ENCODE data around the gene CCDC6. TPM values are rescaled to one million over a fixed set of nuclear protein-coding genes. Genes with fewer than 3 reads are reported as not detected.

The CCDC6 gene
- total RNA-seq, 1 experiment from 2014 or later = 58.4 TPM

DNA sequence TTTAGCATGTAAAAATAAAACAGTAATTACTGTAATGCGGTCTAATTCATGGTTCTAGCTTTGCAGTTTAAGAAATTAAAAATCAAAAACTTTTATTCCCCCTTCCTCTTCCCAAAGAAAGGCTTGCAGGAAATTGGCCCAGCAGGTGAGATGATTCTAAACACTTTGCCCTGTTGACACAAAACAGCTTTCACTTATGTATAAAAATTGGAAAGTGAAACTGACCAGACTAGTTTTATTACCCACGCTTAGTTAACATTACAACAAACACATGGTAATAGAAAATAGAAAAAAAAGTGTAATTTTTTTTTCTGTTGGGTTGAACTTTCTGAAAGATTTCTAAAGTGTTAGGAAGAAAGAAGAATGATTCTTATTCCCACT is 1.2 kb upstream of the CCDC6 start:
- Histone ChIP-seq H3K14ac (ENCODE audit: insufficient read depth, low read length) (no peak overlapping the region), H3K27ac (ENCODE audit: insufficient read length, low read depth, low read length) (peak overlapping the region; percentile 99), H2BK5ac (ENCODE audit: insufficient read length, low read length) (no peak overlapping the region), H3K9me3 (ENCODE audit: control insufficient read depth, low read depth, low read length) (no peaks in the 10 kb centered on the region), H2BK12ac (ENCODE audit: insufficient read length, low read depth, low read length) (no peak overlapping the region), H3K4me1 (ENCODE audit: insufficient read depth, low read length) (peaks cover 5% of the 10 kb centered on the region; the same call in 1 of the 2 replicates), H2AFZ (ENCODE audit: low read length) (no peak overlapping the region), H2AK5ac (ENCODE audit: insufficient read length, low read length) (no peak overlapping the region), H4K20me1 (ENCODE audit: control insufficient read depth, insufficient read depth, insufficient read length) (no peaks in the 10 kb centered on the region), H3K18ac (ENCODE audit: insufficient read length, low read depth, low read length) (peak overlapping the region; percentile 47), H4K8ac (replicated peaks; ENCODE audit: insufficient read length, low read depth, low read length) (no peak overlapping the region), H3K56ac (ENCODE audit: insufficient read length, low read depth, low read length) (no peak overlapping the region), H2BK15ac (ENCODE audit: low read depth, low read length) (no peak overlapping the region), H3K79me2 (ENCODE audit: insufficient read depth, low read length) (peaks cover 33% of the 10 kb centered on the region), H2BK120ac (ENCODE audit: low read depth, low read length, poor library complexity, severe bottlenecking) (no peak overlapping the region), H3K4me2 (ENCODE audit: insufficient read depth, insufficient read length, low read length) (peak overlapping the region; percentile 76), H3K23ac (ENCODE audit: insufficient read length, low read depth, low read length) (no peak overlapping the region), H3K9ac (ENCODE audit: extremely low read depth, insufficient read length, low read length) (peak overlapping the region; percentile 72), H2BK20ac (ENCODE audit: low read depth, low read length, poor library complexity, severe bottlenecking) (no peak overlapping the region), H4K91ac (ENCODE audit: insufficient read length, low read depth, low read length) (no peak overlapping the region), H3K27me3 (ENCODE audit: insufficient read depth, low read length) (no peaks in the 10 kb centered on the region), H3T11ph (ENCODE audit: low read length) (no peak overlapping the region), H3K79me1 (ENCODE audit: insufficient read depth, low read depth, low read length, poor library complexity, severe bottlenecking) (no peaks in the 10 kb centered on the region), H3K4ac (ENCODE audit: low read depth, low read length) (no peak overlapping the region), H3K23me2 (ENCODE audit: insufficient read length, low read depth, low read length, poor library complexity, severe bottlenecking) (peaks cover 15% of the 10 kb centered on the region), H4K5ac (ENCODE audit: insufficient read length, low read depth, low read length) (no peak overlapping the region)
- peaks cover 0 to 2% of the 10 kb centered on the region in 2 experiments; a peak in 3 of 5 replicates for H3K9me3 Mint-ChIP-seq
- peak overlapping the region; percentile 98 to 99 (median 99) for H3K27ac Mint-ChIP-seq
- H3K36me3 Mint-ChIP-seq (ENCODE audit: insufficient read depth in 1 of 3, low read depth in 3 of 3) = peaks cover 1 to 8% (median 5%) of the 10 kb centered on the region in 3 experiments; a peak in 6 of 7 replicates
- TF ChIP-seq, protein P1, sequence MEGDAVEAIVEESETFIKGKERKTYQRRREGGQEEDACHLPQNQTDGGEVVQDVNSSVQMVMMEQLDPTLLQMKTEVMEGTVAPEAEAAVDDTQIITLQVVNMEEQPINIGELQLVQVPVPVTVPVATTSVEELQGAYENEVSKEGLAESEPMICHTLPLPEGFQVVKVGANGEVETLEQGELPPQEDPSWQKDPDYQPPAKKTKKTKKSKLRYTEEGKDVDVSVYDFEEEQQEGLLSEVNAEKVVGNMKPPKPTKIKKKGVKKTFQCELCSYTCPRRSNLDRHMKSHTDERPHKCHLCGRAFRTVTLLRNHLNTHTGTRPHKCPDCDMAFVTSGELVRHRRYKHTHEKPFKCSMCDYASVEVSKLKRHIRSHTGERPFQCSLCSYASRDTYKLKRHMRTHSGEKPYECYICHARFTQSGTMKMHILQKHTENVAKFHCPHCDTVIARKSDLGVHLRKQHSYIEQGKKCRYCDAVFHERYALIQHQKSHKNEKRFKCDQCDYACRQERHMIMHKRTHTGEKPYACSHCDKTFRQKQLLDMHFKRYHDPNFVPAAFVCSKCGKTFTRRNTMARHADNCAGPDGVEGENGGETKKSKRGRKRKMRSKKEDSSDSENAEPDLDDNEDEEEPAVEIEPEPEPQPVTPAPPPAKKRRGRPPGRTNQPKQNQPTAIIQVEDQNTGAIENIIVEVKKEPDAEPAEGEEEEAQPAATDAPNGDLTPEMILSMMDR (conservative IDR thresholded peaks at IDR 0.05) = no peak
- H3K27me3 Mint-ChIP-seq (ENCODE audit: low read depth) = no peaks in the 10 kb centered on the region
- H3K4me1 Mint-ChIP-seq = peaks cover 39 to 49% of the 10 kb centered on the region in 2 experiments
- no CpG with 5 or more reads among the region's 2 CpGs for WGBS (ENCODE audit: extremely low coverage, insufficient read length, low lambda C conversion rate)
- DNase-seq = no peak
- H3K4me3 Mint-ChIP-seq = peak overlapping the region; percentile 92 to 98
